Inferior parietal cortex (tissue), 1 donor: ENCODE results near the gene HOXA7.

Experiments used
- DNase-seq: peaks from one replicate; pipeline ENCODE4 v3.0.0-alpha.2; 2016; ENCODE audit errors: extremely low spot score

Gene HOXA7

DNA sequence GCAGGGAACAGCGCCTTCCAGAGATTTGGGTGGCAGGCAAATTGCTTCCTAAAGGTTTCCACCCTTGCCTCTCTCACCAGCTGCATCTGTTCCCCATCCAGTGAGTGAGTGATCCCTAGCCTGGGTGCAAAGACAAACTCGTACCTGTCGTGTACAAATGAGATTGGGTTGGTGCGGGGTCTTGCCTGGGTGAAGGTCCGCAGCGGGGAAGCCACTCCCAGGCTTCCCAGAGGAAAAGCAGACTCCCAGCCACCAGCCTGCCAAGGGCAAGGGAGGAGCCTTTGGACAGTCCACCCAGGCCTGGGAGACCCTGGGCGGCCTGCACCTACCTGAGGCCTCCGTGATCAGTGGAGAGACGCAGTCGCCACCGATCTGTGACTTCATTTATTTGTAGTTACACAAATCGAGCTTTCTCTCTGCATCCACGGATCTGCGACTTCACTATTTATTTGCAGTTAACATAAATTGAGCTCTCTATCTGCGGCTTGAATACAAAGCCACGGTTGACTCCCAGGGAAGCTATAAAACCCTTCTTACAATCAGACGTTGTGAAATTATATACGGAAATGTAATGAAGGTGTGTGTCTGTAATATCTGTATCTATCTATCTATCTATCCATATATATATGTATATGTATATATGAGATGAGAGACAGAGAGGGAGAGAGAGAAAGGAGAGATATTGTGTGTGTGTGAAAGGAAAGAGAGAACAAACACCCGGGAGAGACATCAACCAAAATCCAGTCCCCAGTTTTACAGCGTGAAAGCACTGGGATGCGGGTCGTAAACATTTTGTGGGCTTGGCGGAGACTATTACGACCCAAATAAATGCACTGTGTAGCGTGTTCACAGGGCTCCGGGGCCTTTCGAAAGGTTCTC lies 3.0 kb upstream of the HOXA7 start:
- DNase-seq = no peak

- no peak for DNase-seq
Observed at GRCh38 chr7:27158436-27159265, 2.2 kb upstream of the HOXA7 start.

DNA sequence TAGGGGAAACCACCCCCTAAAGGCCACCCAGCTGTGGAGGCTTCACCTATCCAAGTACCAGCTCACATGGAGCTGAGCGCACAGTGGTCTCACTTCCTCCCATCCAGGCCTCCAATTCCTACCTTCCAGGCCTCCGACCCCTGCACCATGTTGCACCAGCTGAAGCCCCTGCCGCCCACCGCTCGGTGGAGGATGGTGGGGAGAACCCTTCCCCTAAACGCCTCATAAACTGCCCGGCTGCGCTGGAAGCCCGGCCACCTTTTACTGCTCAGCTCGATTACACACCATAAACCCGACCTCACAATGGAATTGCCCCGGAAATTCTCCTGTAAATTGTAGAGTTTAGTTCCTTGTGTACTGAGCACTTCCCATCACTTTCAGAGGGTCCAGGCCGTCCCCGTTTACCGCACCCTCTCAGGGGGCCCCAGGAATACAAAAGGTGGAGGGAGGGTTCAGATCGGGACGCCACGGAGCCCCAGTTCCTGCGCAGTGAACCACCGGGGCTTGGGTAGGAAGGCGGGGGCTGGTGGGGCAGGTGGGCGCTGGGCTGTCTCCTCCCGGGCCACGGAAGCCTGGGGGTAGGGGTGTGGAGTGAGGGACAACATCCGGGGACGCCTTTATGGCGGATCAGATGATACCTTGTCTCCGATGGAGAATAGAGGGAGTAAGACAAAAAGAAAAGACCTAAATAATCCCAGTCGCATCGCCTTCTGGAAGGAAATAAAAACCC lies 1.4 kb upstream of the HOXA7 start:
- DNase-seq = no peak

DNA sequence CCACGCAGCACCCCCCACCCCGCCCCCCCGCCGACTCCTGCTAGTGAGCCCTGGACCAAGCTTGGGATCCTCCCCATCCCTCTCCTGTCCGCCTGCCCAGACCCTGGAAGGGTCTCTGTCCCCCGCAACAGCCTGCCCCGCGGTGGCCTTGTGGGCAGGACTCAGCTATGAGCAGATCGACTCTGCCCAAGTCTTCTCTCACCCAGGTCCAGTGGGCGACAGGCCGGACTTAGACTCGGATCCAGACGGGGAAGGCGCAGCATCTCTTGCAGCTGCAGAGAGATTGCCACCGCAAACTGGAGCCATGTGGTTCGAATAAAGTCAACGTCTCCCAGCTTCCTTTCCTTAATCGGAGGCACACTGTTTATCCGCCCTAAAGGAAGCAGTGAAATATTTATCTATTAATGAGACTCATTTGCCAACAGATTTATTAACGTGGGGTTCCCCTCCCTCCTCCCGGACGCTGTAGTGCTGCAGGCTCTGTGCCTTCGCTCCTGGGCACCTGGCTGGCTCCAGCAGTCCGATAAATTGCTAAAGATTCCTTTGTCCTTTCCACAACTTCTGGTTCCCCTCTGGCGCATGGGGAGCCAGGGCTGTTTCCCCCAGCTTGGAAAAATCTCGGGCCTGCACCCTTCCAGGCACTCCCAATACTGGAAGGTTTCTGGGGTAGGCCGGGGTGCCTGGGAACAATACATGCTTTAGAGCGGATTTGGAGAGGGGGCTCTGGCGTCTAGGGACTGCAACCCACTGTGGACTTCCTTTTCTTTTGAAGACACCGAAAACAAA lies 634 bp upstream of the HOXA7 start:
- no peak for DNase-seq

DNA sequence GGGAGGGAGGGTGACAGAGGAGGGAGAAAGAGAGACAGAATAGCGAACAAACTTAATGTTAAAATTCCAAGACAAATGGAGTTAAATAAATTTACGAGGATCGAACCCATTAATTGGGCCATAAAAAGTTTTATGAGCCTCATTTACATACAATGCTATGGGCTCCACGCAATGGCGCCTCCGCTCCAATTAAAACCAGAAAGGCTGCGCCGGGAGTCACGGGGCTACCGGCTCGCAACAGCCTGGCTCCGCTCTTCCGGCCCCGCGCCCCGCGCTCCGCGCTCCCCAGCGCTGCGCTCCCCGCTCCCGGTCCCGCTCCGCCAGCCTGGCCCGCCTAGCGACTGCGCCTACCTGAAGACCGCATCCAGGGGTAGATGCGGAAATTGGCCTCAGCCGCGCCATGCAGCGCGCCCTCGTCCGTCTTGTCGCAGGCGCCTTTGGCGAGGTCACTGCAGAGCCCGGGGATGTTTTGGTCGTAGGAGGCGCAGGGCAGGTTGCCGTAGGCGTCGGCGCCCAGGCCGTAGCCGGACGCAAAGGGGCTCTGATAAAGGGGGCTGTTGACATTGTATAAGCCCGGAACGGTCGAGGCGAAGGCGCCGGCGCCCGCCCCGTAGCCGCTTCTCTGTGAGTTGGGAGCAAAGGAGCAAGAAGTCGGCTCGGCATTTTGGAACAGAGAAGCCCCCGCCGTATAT lies 513 bp downstream of the HOXA7 start:
- no peak for DNase-seq

GRCh38 chr7:27154901-27155815 lies 1.3 kb downstream of the HOXA7 start:
- DNase-seq = no peak

- DNase-seq = no peak
Observed at GRCh38 chr7:27154369-27154768, 2.1 kb downstream of the HOXA7 start.

- DNase-seq = no peak
Observed at GRCh38 chr7:27153526-27153925, 2.9 kb downstream of the HOXA7 start.

- no peak for DNase-seq
Observed at GRCh38 chr7:27152816-27153442, 3.5 kb downstream of the HOXA7 start.

- DNase-seq = no peak
Observed at GRCh38 chr7:27151931-27152815, 4.3 kb downstream of the HOXA7 start, which contains the start of gene HOXA3. Gene HOXA3 (minus strand): TSS chr7:27152583. CDS start chr7:27110640, 41,943 bp downstream.

- DNase-seq = no peak
Observed at GRCh38 chr7:27151341-27151930, 5.0 kb downstream of the HOXA7 start.

- DNase-seq = no peak
Observed at GRCh38 chr7:27150568-27151340, 5.7 kb downstream of the HOXA7 start.

- DNase-seq = no peak
Observed at GRCh38 chr7:27149842-27150567, 6.5 kb downstream of the HOXA7 start.

DNA sequence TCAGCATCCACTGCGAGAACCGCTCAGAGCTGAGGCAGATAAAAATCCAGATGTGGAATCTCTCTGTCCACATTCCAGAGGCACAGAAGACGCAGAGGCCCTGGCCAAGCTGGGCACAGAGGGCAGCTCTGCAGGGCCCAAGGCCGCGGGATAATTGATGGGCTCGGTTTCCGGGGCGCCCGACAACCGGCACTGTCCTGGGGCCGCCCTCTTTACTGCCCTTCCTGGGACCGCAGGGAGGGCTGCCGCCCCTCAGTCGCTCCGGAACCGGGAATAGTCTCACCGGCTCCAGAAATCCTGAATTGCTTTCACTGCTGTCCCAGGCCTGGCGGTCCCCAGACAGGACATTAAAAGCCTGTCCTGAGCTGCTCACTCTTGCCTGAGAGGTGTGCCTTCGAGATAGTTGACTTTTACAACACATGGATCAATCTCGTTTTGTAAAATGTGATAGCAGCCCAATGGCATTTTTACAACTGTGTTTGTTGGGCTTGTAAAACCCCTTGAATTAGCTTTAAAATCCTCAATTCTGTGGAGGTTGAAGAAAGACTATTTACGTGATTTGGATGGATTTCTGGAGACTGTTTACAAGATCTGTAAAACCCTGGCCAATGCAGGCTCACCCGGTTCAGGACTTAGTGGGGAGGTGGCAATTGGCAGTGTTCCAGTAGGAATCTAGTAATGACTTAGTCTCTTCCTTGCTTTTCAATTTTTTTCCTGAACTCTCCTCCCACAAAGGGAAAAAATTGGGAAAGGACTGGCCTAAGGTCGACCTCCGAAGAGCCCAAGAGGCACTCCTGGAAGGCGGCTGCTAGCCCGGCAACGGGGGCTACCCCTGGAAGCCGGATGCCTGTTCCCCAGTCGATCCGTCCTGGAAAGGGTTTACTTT lies 7.5 kb downstream of the HOXA7 start:
- no peak for DNase-seq
